Gastroesophageal sphincter (tissue), 3 donors: ENCODE data around the gene SSC5D.

Experiments
- CTCF ChIP-seq, 4 experiments: fragments of 200-600 bp in 2 of 4; fragments of 450-650 bp in 2 of 4; sonication (generic) in 1 of 4; IDR thresholded peaks; one replicate each; pipeline ENCODE4 v1.5.1; 2017 to 2019; ENCODE audit warnings: antibody characterized with exemption in 4 of 4, mild to moderate bottlenecking in 2 of 4, moderate library complexity in 2 of 4
- EP300 ChIP-seq: sonication (generic); formaldehyde crosslinking; IDR thresholded peaks from one replicate; pipeline ENCODE4 v1.6.1; 2017; ENCODE audit warnings: antibody characterized with exemption, mild to moderate bottlenecking

- TF ChIP-seq EP300: no peak
- TF ChIP-seq CTCF (IDR thresholded peaks at IDR 0.05): no peak
Measured at GRCh38 chr19:55525289-55526101, 37.3 kb downstream of the SSC5D start.
